Stimulated activated CD8-positive, alpha-beta memory T cell treated with anti-CD3 and anti-CD28 coated beads, Interleukin-7, amount 100 ng/mL, for 4 hours (primary cell): Measurements from ENCODE around the gene RNF212B.

Experiments
- DNase-seq, 2 donors: peaks; one replicate each; pipeline ENCODE4 v3.0.0-alpha.2; 2020; ENCODE audit warnings: low read depth in 2 of 2

Gene RNF212B

DNA sequence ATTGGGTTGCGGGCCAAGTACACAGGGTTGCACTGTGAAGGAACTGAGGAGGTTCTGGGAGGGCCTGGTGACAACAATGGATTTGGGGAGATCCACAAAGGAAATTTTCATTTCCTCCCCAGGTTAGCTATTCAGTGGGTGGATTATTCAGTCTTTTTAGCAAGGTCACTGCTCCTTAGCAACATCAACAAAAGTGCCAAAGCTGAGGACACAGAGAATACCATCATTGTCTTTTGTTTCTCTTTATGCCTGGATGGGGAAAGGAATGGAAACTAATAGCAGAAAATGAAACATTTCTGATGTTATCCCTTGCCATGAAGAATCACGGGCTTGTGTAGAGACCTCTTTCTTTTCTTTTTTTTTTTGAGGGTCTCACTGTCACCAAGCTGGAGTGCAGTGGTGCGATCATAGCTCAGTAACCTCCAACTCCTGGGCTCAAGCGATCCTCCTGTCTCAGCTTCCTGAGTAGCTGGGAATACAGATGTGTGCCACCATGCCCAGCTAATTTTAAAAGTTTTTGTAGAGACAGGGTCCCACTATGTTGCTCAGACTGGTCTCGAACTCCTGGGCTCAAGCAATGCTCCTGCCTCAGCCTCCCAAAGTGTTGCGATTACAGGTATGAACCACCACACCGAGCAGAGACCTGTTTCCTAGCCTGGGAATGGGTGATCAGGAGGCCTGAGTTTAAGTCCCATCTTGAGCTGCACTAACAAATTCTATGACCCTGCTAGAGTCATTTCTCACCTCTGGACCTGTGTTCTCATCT is 58.5 kb downstream of the RNF212B start:
- no peak for DNase-seq

DNA sequence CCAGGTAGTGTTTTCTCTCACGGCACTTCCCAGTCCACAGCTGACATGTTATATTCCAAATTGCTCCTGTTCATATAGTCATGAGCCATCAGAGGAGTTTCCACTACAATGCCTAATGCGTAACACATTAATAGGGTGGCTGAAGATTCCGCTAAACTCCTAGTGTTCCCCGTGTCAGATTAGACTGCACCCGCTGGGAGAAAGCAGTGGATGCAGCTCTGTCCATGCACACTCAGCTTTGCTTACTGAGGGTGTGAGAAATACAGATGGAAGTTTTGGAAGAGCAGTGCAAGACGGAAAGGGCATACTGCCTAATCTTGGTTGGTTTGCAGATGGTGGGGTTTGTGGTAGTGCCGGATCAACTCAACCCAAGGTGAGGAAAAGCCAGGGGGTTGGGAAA is 59.4 kb downstream of the RNF212B start:
- no peak for DNase-seq

DNA sequence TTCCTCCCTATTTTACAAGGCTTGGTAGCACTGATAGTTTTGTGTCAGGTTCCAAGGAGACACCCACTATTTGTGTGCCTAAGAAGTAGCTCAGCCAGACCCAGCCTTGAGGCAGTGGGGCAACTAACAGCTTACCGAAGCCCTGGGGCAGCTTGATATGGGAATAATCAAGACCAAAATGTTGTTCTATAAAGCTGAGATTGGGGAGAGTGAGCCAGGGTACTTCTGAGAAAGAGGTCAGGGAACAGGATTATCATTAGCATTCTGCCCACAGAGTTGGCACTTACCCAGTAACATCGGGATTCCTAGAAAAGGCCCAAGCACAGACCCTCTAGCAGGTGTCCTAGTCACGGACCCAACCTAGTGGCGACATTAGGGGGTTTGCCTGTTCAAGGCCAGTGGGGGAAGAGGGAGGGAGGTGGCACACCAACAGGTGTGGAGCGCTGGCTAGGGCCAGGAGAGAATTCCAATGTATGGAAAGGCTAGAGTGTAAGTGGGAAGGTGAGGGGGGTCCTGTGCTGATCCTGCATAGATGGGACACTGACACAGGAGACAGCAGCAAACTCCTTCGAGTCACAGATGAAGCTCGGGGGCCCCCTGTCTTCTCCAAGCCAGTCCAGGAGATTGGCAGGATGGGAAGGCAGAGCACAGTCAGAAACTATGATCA is 60.0 kb downstream of the RNF212B start:
- DNase-seq = no peak

DNA sequence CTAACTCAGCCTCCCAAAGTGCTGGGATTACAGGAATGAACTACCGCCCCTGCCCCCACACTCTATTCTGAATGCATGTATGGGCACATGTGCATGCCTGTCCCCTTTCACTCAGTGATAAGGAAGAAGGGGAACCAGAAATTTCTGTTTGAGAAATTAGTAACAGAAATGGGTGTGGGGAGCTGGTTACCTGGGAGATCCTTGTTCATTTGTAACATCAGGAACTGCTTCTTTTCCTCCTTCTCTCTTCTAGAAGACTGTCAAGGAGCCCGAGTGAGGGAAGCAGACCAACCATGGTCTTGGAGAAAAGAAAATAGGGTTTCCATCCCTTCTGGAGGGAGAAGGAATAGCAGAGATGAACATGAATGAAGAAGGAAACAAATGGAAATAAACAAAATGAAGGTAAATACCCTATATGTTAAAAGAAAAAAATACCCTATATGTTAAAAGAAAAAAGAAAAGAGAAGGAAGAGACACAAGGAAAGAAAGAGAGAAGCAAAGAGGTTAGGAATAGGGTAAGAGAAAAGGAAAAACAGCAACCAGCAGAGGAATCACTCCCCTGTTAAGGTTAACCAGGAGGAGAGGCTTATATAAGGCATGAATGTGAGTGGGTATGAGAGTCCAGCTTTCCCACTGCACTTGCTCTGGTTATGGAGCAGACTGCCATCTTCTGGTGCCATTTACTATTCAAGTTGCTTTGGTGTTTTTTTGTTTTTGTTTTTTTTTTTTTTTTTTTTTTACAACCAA is 61.6 kb downstream of the RNF212B start:
- DNase-seq = no peak

DNA sequence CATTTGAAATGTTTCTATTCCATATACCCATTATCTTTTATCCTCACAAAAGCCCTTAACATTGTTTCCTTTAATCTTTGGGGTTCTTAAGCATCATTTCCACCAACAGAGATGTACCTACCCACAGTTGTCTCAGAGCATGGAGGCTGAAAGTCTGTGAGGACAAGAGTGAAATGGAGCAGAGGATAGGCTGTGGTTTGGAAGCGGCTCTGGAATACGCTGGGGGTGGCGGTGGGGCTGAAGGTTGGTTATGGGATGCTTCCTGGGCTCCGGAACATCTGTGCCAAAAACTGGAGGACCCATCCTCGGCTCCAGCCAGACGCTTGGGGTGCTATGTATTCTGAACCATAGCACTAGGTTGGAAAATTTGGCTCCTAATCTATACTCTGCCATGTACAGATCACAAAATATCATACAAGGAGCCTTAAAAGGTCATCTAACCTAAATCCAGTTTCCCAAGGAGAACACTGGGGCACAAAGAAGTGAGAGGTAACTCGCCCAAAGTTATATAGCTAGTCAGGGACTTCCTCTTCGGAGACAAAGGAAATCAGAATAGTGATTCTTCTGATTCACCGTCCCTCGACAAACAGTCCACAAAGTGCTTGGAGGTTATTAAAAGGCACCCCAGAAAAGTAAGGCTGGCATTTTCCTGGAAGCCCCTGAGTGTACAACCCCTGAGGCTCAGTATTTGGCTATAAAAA is 62.4 kb downstream of the RNF212B start:
- DNase-seq = no peak

DNA sequence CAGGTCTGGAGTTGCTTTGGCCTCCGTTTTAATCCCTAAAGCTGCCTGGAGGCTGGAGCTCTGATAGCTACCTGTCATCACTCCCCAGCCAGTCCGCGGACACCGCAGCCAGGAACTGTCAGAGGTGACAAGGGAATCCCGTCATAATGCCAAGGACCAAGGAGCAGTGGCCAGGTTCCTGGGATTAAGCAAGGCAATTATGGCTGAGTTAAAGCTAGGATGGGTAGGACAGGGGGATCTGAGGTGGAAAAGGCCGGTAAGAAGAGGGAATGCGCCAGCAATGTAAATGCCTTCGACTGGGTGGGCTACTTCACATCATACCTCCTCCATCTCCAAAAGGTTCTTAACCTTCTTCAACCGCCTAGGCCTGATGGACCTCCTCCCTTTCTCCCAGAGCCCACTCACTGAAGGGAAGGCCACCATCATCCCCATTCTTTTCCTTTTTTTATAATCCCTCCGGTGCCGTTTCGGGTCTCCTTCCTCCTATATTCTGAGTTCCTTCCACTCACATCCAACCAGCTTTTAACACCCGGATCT is 63.0 kb downstream of the RNF212B start:
- no peak for DNase-seq

DNA sequence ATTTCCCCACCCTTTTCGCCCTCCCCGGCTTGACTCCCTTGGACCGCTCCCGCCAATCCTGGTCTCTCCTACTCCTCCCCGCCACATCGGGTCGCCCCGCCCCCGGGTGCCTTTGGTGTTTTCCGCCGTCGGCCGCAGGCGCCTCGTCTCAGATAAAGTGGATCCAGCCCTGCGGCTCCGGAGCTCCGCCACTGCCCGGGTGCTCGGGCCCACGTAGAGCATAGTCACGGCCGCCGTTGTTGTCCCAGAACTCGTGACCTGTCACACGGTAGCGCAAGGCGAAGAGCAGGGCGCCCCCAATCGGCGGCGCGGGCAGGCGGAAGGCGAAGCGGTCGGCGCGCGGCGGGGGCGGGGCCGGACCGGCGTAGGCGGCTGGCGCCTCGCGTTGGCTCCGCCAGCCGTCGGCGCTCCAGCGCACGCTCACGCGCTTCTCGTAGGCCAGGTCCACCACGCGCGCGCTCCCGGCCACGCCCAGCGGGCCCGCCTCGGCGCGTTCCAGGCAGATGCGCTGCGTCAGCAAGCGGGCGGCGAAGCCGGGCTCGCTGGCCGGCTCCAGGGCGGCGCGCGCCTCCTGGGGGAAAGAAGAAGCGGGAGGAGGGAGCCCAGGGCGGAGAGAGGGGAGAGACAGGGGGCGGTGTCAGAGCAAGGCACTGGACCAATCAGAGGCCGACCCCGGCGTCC is 63.7 kb downstream of the RNF212B start:
- DNase-seq = peak; percentile 88 to 98

DNA sequence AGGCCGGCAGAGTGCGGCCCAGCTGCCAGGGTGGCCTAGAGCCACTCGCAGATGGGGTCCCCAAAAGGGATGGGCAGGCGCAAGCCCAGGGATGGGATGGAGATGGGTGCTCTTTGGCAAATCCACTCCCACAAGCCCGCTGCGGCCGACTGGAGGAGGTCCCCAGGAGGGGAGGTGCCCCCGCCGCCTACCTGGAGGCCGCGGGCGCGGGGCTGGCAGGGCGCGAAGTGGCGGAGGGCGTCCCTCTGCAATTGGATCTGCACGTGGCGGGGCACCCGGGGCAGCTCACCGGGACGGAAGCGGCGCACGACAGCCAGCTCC is 64.2 kb downstream of the RNF212B start:
- no peak for DNase-seq

DNA sequence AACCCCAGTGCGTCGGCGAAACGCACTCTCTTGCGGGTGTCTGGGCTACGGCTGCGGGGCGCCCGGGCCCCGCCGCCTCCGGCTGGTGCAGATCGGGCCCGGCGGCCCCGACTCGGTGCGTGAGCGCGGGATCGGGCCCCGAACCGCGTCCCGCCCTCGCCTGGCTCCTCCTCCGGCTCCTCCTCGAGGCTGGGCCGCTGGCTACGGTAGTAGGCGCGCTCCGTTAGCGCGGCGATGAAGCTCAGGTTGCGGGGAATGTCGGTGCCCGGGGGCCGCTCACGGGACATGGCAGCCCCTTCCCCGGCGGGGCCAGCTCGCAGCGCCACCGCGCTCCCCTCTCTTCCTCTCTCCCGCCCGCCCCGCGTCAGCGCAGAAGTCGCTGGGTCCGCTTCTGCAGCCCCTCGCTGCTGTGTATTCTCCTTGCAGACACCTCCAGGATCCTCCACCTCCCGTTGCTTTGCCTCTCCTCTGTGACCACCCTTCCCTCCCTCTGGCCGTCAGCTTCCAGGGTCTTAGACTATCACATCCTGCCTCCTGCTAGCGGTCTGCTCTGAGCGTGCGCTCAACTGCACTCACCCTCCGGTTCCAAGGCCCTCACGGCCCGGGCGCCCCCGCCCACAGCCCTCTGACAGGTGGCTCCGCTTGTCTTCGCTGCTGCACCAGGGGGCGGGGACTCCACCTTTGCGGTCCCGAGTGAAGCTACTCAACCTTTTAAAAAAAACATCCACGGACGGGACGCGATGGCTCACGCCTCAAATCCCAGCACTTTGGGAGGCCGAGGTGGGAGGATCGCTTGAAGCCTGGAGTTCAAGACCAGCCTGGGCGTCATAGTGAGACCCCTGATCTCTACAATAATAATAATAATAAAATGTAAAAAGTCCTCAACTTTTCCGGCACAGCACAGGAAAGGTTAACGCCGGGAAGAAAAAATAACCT is 64.8 kb downstream of the RNF212B start, which contains the start of gene PPP1R3E:
Gene PPP1R3E, minus strand, starts transcription at position 570 of the 936 bp plus-strand sequence. Its CDS starts 283 bp downstream, at position 287.
- peak; percentile 81 to 86 for DNase-seq

DNA sequence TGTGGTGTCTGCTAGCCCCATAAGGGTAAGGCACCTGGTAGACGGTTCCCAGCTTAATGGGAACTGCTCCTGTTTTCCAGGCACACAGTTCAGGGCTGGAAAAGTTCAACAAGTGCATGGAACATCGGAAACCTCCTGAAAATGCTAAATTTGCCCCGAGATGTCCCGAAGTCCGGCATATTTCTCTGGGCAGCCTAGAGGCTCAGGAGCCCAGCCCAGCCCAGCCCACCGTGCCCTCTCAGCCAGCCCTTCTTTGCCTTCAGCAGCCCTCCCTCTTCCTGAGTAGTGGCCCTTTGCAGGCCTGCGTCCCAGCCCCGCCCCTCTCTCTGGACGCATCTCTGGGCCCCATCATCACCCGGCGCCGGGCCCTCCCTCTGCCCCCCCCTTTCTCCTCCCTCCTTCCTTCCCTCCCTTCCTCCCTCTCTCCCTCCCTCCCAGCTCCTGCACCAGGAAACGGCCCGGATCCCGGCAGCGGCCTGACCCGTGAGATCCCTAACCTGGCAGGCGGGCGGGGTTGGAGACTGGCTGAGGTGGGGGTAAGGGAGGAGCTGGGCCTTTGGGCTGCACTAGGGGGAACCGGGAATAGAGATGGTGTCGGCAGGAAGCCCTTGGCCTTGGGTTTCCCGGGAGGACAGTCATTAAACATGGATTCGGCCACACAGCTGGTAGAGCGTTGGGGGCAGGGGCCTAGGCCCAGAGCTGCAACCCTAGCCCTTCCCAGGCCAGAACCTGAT is 68.8 kb downstream of the RNF212B start, which contains the start of gene BCL2L2:
Gene BCL2L2, plus strand, starts transcription at position 422 of the 734 bp plus-strand sequence. CDS start 935 bp downstream, outside the sequence.
- DNase-seq = peak in 1 of 2 donors; percentile 14

DNA sequence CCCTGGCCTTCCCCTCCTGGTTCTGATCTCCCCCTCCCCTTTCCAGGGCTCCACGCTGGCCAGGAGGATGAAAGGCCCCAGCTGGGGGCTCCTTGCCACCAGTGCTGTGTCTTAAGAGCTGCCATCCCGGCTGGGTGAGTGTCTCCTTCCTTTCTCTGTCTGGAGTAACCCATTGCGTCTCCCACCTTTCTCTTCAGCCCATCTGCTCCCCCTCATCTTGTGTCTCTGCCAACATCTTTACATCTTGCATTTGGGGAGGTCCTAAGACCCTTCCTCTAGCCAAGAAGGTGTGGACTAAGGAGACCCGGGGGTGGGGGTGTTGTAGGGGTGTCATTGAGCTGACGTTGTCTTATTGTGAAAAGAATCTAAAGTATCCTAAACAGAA is 69.4 kb downstream of the RNF212B start:
- no peak for DNase-seq

DNA sequence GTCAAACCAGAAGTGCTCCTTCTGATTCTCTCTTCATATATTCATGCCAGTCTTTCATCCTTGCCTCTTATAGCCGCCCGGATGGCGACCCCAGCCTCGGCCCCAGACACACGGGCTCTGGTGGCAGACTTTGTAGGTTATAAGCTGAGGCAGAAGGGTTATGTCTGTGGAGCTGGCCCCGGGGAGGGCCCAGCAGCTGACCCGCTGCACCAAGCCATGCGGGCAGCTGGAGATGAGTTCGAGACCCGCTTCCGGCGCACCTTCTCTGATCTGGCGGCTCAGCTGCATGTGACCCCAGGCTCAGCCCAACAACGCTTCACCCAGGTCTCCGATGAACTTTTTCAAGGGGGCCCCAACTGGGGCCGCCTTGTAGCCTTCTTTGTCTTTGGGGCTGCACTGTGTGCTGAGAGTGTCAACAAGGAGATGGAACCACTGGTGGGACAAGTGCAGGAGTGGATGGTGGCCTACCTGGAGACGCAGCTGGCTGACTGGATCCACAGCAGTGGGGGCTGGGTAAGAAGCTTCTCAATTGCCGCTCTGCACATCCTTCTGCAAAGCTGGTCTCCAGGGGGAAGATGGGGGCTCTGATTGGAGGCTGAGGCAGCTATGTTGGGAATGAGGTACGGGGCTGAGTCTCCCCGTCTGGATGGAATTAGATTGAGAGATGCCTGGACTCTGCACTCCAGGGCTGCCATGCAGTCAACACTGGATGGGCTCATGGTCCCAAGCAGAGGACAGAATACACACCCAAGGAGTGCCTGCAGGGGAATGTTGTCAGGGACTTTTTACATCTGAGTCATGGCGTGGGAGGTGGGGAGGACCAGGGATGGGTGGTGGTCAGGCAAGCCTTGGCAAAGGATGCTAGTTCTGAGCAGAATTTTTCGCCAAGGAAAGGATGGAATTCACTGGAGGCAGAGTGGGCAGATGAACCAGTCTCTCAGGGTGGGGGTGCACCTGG is 70.2 kb downstream of the RNF212B start:
- DNase-seq = no peak

DNA sequence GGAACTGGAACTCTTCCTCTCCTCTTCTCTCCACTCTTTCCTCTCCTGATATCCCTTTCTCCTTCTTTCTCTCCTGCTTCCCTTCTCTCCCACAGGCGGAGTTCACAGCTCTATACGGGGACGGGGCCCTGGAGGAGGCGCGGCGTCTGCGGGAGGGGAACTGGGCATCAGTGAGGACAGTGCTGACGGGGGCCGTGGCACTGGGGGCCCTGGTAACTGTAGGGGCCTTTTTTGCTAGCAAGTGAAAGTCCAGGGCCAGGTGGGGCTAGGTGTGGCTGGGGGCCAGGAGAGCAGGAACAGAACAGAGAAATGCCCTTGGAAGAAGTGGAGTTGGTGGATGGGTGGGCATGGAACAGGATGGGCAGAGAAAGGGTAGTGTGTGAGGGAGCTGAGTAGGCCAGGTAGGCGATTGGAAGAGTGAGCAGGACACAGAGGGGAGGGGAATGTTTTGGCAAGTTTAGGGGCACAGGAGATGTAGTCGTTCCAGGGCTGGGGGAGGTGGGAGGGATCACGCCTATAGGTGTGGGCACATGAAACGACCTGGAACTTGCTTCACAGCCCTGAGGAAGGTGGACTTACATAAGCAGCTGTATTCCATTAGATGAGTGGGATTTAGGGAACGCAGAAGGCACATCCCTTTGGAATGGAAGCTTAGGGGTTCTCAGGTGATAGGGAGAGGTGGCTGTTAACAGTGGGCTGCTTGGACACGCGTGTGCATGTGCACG is 71.1 kb downstream of the RNF212B start:
- no peak for DNase-seq

DNA sequence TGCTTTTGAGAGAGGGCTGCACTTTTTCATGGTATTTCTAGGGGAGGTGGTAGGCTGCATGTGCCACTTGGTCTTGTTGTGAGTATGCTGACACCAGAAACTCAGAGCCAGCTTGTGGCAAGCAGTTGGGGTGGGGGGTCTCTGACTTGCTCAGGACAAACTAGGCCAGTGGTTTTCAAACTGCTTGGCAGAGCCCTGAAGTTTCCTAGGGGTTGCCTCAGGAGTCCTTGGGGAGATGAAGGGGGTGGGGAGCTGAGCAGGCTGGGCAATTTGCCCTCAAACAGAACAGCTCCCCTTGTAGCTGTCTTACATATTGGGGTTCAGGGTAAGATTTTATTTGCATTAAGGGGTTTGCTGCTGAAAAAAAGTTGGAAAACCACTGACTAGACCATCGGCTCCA is 72.8 kb downstream of the RNF212B start:
- no peak for DNase-seq

DNA sequence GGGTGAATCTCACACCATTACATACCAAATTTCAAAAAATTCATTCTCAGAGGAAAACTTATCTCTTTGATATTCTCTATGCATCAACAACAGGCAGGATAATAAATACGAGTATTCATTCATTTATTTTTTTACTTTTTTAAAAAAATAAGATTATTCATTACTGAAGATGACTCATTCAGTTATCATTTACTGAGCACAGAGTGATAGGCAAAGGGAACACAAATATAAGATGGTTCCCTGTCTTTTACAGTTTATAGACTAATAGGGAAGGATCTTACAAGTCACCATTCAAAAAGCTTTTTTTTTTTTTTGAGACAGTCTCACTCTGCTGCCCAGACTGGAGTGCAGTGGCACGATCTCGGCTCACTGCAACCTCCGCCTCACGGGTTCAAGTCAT is 78.6 kb downstream of the RNF212B start:
- DNase-seq = no peak

DNA sequence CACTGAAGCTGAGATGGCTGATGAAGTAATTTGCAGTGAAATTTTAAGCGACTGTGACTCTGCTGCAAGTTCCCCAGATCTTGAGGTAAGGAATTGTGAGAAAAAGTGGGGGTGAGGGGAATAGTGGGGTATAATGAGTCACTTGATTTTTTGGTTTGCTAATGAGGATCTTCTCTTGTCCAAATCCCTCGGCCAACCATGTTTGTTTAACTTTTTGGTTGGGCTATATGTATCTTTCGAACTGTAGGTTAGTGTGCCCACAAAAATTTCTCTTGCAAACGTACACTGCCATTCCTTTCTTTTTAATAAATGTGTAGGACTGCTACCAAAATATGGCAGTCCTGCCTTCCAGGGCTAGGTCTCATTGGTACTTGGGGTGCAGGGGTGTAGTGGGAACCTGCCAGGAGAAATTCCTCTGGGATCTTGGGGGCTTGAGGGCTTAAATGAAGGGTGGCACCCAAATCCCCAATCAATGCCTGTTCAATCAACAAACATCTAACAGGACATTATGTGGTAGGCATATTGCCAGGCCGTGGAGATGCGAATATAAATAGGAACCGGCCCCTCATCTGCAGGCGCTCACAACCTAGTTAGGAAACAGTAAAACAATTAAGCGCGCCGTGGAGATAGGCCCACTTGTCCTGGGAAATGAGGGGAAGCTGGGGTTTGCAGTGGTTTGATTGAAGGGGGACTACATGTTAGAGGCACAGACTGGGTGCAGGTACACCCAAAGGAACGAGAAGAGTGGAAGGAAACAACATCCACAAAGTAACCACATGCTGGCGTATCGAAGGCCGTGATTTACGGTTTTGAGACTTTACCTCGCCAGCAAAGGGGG is 82.2 kb downstream of the RNF212B start:
- no peak for DNase-seq
